GM19238 (cell line): ENCODE results near the gene STX18.
"Not testable (repeated sequence)": the region's sequence is repeated elsewhere in the genome, so short reads cannot be mapped to it uniquely, and the experiment has no call there.

ENCODE experiments used
- DNase-seq: peaks from one replicate; pipeline ENCODE4 v3.0.0; 2011; ENCODE audit warnings: low spot score; ENCODE audit not compliant: insufficient read length

STX18 gene

GRCh38 chr4:4422117-4422516 lies 119.7 kb downstream of the STX18 start:
- DNase-seq: not testable (repeated sequence)

- no peak for DNase-seq
Observed at GRCh38 chr4:4421356-4421755, 120.5 kb downstream of the STX18 start.

- DNase-seq: no peak
Observed at GRCh38 chr4:4420421-4420820, 121.4 kb downstream of the STX18 start.

GRCh38 chr4:4419896-4420295 lies 122.0 kb downstream of the STX18 start:
- DNase-seq: no peak

- DNase-seq: no peak
Observed at GRCh38 chr4:4418676-4419390, 123.0 kb downstream of the STX18 start.

- DNase-seq: no peak
Observed at GRCh38 chr4:4417886-4418285, 124.0 kb downstream of the STX18 start.

GRCh38 chr4:4416981-4417380 lies 124.9 kb downstream of the STX18 start:
- no peak for DNase-seq

- no peak for DNase-seq
Observed at GRCh38 chr4:4415806-4416805, 125.7 kb downstream of the STX18 start.

GRCh38 chr4:4415107-4415805 lies 126.6 kb downstream of the STX18 start:
- no peak for DNase-seq

- DNase-seq: no peak
Observed at GRCh38 chr4:4413806-4414205, 128.0 kb downstream of the STX18 start.

- DNase-seq: no peak
Observed at GRCh38 chr4:4413373-4413725, 128.5 kb downstream of the STX18 start.

- DNase-seq: no peak
Observed at GRCh38 chr4:4412641-4413372, 129.0 kb downstream of the STX18 start.

- no peak for DNase-seq
Observed at GRCh38 chr4:4411906-4412305, 129.9 kb downstream of the STX18 start.

GRCh38 chr4:4410271-4410670 lies 131.6 kb downstream of the STX18 start:
- DNase-seq: no peak

- DNase-seq: no peak
Observed at GRCh38 chr4:4409416-4410115, 132.3 kb downstream of the STX18 start.

- no peak for DNase-seq
Observed at GRCh38 chr4:4408576-4409335, 133.1 kb downstream of the STX18 start.

- no peak for DNase-seq
Observed at GRCh38 chr4:4408132-4408523, 133.7 kb downstream of the STX18 start.

GRCh38 chr4:4407299-4408131 lies 134.3 kb downstream of the STX18 start:
- no peak for DNase-seq
